Smooth muscle cell (in vitro differentiated cells): Measurements from ENCODE around the gene GNG4. TPM values are rescaled to one million over a fixed set of nuclear protein-coding genes. Genes with fewer than 3 reads are reported as not detected.

Source experiments
- DNase-seq: peaks from one replicate; lab custom pipeline; 2025; ENCODE audit not compliant: unreplicated experiment; lab: John Stamatoyannopoulos, UW
- H2AFZ ChIP-seq: fragments of 200-600 bp; sonication (generic); 2 replicates; pipeline ENCODE4 v1.6.0; 2016; ENCODE audit warnings: antibody characterized with exemption, low read depth, mild to moderate bottlenecking
- H3F3A ChIP-seq: fragments of 200-600 bp; sonication (generic); 2 replicates; pipeline ENCODE4 v1.6.0; 2017; ENCODE audit warnings: antibody characterized with exemption, low read depth
- H3K27ac ChIP-seq: fragments of 200-600 bp; sonication (generic); 2 replicates; pipeline ENCODE4 v1.5.1; 2016; ENCODE audit warnings: low read depth, mild to moderate bottlenecking
- H3K27me3 ChIP-seq: fragments of 200-600 bp; sonication (generic); 2 replicates; pipeline ENCODE4 v1.6.1; 2016; ENCODE audit warnings: low read depth, mild to moderate bottlenecking
- H3K36me3 ChIP-seq: fragments of 200-600 bp; sonication (generic); 2 replicates; pipeline ENCODE4 v1.5.1; 2016; ENCODE audit warnings: low read depth
- H3K4me1 ChIP-seq: fragments of 200-600 bp; sonication (generic); 2 replicates; pipeline ENCODE4 v1.5.1; 2016; ENCODE audit warnings: low read depth
- H3K4me2 ChIP-seq: fragments of 200-600 bp; sonication (generic); 2 replicates; pipeline ENCODE4 v1.6.0; 2016; ENCODE audit warnings: mild to moderate bottlenecking
- H3K4me3 ChIP-seq: fragments of 200-600 bp; sonication (generic); 2 replicates; pipeline ENCODE4 v1.5.1; 2016; ENCODE audit warnings: mild to moderate bottlenecking
- H3K79me2 ChIP-seq: fragments of 200-600 bp; sonication (generic); 2 replicates; pipeline ENCODE4 v1.6.0; 2016; ENCODE audit warnings: low read depth, mild to moderate bottlenecking
- H3K9ac ChIP-seq: fragments of 200-600 bp; sonication (generic); 2 replicates; pipeline ENCODE4 v1.6.0; 2016; ENCODE audit warnings: low read depth
- H3K9me3 ChIP-seq: fragments of 200-600 bp; sonication (generic); replicated peaks from 2 replicates; pipeline ENCODE4 v1.5.1; 2016; ENCODE audit warnings: low read depth
- H4K20me1 ChIP-seq: fragments of 200-600 bp; sonication (generic); 2 replicates; pipeline ENCODE4 v1.6.0; 2016; ENCODE audit warnings: low read depth
- CTCF ChIP-seq: fragments of 200-600 bp; sonication (generic); IDR thresholded peaks from 2 replicates; pipeline ENCODE4 v1.5.1; 2017; ENCODE audit warnings: borderline replicate concordance, mild to moderate bottlenecking, antibody characterized with exemption; ENCODE audit not compliant: insufficient read depth, poor library complexity, severe bottlenecking
- WGBS: methylation state at CpG from one replicate; pipeline ENCODE4 v1.1.7; 2016; ENCODE audit warnings: low lambda C conversion rate; 5-methylcytosine and 5-hydroxymethylcytosine counted together
- polyA plus RNA-seq: library from polyadenylated mRNA; unstranded; fragments of >200 nt; fragmentation: Nextera tagmentation; extraction: Ambion mirVana; gene quantifications from 2 replicates; pipeline ENCODE4 v1.2.1, GENCODE V29; 2016
- small RNA-seq: library from RNA; depleted of rRNA; stranded (forward); fragments of <200 nt; gene quantifications from one replicate; pipeline ENCODE3, GENCODE V24; 2014
- total RNA-seq: library from RNA; depleted of rRNA; stranded (reverse); fragments of >200 nt; gene quantifications from 2 replicates; pipeline ENCODE4 v1.2.3, GENCODE V29; 2014

The GNG4 gene
- total and polyA plus RNA-seq, 2 experiments from 2014 or later = 2.7 to 3.1 TPM

GRCh38 chr1:235503403-235504121, 146.0 kb downstream of the GNG4 start:
- H2AFZ ChIP-seq = peak overlapping the region; percentile 60
- peaks cover 8% of the 10 kb centered on the region for H3K4me1 ChIP-seq
- H3K4me3 ChIP-seq = peak overlapping the region; percentile 91
- peak overlapping the region; percentile 82 for H3K4me2 ChIP-seq
- H3K79me2 ChIP-seq = peaks cover 47% of the 10 kb centered on the region
- H3K9me3 ChIP-seq = no peaks in the 10 kb centered on the region
- H3K9ac ChIP-seq = peak overlapping the region; percentile 43
- no peaks in the 10 kb centered on the region for H3K27me3 ChIP-seq
- H3F3A ChIP-seq = peaks cover 13% of the 10 kb centered on the region
- 2% methylated on average over 47 of the region's 49 CpGs for WGBS
- H3K27ac ChIP-seq = peak overlapping the region; percentile 91
- peaks cover 34% of the 10 kb centered on the region for H4K20me1 ChIP-seq
- TF ChIP-seq CTCF = no peak
- H3K36me3 ChIP-seq = no peaks in the 10 kb centered on the region
- peak; percentile 63 for DNase-seq

GRCh38 chr1:235502601-235503402, 146.8 kb downstream of the GNG4 start:
- Histone ChIP-seq H3K4me1 (peaks cover 8% of the 10 kb centered on the region), H3K4me3 (peak overlapping the region; percentile 91), H3K9ac (peak overlapping the region; percentile 43), H3K27me3 (no peaks in the 10 kb centered on the region), H3K36me3 (no peaks in the 10 kb centered on the region), H3K79me2 (peaks cover 54% of the 10 kb centered on the region), H4K20me1 (peaks cover 41% of the 10 kb centered on the region), H3K9me3 (no peaks in the 10 kb centered on the region), H3K4me2 (peak overlapping the region; percentile 82), H2AFZ (peak overlapping the region; percentile 60), H3K27ac (peak overlapping the region; percentile 91), H3F3A (peaks cover 13% of the 10 kb centered on the region)
- no peak for DNase-seq
- TF ChIP-seq CTCF = no peak
- 17% methylated on average over 5 of the region's 5 CpGs for WGBS

- H4K20me1 ChIP-seq = peaks cover 56% of the 10 kb centered on the region
- 72% methylated on average over 5 of the region's 5 CpGs for WGBS
- no peaks in the 10 kb centered on the region for H3K36me3 ChIP-seq
- DNase-seq = no peak
- no peak overlapping the region for H2AFZ ChIP-seq
- no peak overlapping the region for H3K27ac ChIP-seq
- H3K4me2 ChIP-seq = no peak overlapping the region
- H3F3A ChIP-seq = peaks cover 10% of the 10 kb centered on the region
- no peak overlapping the region for H3K4me3 ChIP-seq
- H3K27me3 ChIP-seq = no peaks in the 10 kb centered on the region
- H3K4me1 ChIP-seq = peaks cover 8% of the 10 kb centered on the region
- H3K9me3 ChIP-seq = no peaks in the 10 kb centered on the region
- no peak overlapping the region for H3K9ac ChIP-seq
- peaks cover 69% of the 10 kb centered on the region for H3K79me2 ChIP-seq
- TF ChIP-seq CTCF = no peak
Observed at GRCh38 chr1:235500971-235501540, 148.5 kb downstream of the GNG4 start.

Small RNA genes lying within 50 kb of the gene (small RNA-seq; reads per million reads assigned to genes)
- not detected for gene MTCO3P46
- gene MTND4LP21 = not detected

Other genes starting within 250 kb of the GNG4 start
- gene B3GALNT2, start 145.3 kb downstream of the GNG4 start, total RNA-seq = 22.7 and 28.1 TPM in 2 replicates
- 8.2 and 12.5 TPM in 2 replicates for gene B3GALNT2, start 145.3 kb downstream of the GNG4 start, polyA plus RNA-seq
- 13.5 and 18.8 TPM in 2 replicates for gene LYST, start 217.1 kb upstream of the GNG4 start, total RNA-seq
- 2.2 and 4.5 TPM in 2 replicates for gene LYST, start 217.1 kb upstream of the GNG4 start, polyA plus RNA-seq